Neural progenitor cell (in vitro differentiated cells): ENCODE data around the gene METTL6. TPM values are rescaled to one million over a fixed set of nuclear protein-coding genes. Genes with fewer than 3 reads are reported as not detected.
"Not testable (repeated sequence)": the region's sequence is repeated elsewhere in the genome, so short reads cannot be mapped to it uniquely, and the experiment has no call there.

Source experiments
- DNase-seq: peaks from one replicate; pipeline ENCODE4 v3.0.0-alpha.2; 2016; ENCODE audit warnings: low spot score
- H2AFZ ChIP-seq: fragments of 200-600 bp; sonication (generic); replicated peaks from 2 replicates; pipeline ENCODE4 v1.6.1; 2016; ENCODE audit warnings: antibody characterized with exemption
- H3F3A ChIP-seq: fragments of 200-600 bp; sonication (generic); 2 replicates; pipeline ENCODE4 v1.6.1; 2016; ENCODE audit warnings: antibody characterized with exemption, low read depth
- H3K27ac ChIP-seq: fragments of 200-600 bp; sonication (generic); 2 replicates; pipeline ENCODE4 v1.5.1; 2016; ENCODE audit warnings: mild to moderate bottlenecking
- H3K27me3 ChIP-seq: fragments of 200-600 bp; sonication (generic); 2 replicates; pipeline ENCODE4 v1.6.1; 2016; ENCODE audit warnings: mild to moderate bottlenecking, moderate library complexity
- H3K36me3 ChIP-seq: fragments of 200-600 bp; sonication (generic); 2 replicates; pipeline ENCODE4 v1.5.1; 2016
- H3K4me1 ChIP-seq: fragments of 200-600 bp; sonication (generic); 2 replicates; pipeline ENCODE4 v1.6.1; 2016; ENCODE audit warnings: mixed run types
- H3K4me2 ChIP-seq: fragments of 200-600 bp; sonication (generic); 2 replicates; pipeline ENCODE4 v1.6.1; 2016
- H3K4me3 ChIP-seq: fragments of 200-600 bp; sonication (generic); 2 replicates; pipeline ENCODE4 v1.5.1; 2016
- H3K79me2 ChIP-seq: fragments of 200-600 bp; sonication (generic); 2 replicates; pipeline ENCODE4 v1.6.1; 2016; ENCODE audit warnings: low read depth
- H3K9ac ChIP-seq: fragments of 200-600 bp; sonication (generic); 2 replicates; pipeline ENCODE4 v1.6.1; 2016
- H3K9me3 ChIP-seq: fragments of 200-600 bp; sonication (generic); 2 replicates; pipeline ENCODE4 v1.5.1; 2016; ENCODE audit warnings: low read depth
- H4K20me1 ChIP-seq: fragments of 200-600 bp; sonication (generic); 2 replicates; pipeline ENCODE4 v1.6.1; 2016; ENCODE audit warnings: low read depth
- H3K27ac Mint-ChIP-seq: 3 replicates; pipeline ENCODE4 v1.8.0; 2021; ENCODE audit warnings: mixed read lengths
- H3K27me3 Mint-ChIP-seq: 2 replicates; pipeline ENCODE4 v1.8.0; 2022; ENCODE audit warnings: low read depth, mild to moderate bottlenecking, inconsistent platforms, moderate library complexity, mixed read lengths; ENCODE audit not compliant: insufficient read depth
- H3K36me3 Mint-ChIP-seq: 3 replicates; pipeline ENCODE4 v1.8.0; 2021; ENCODE audit warnings: mixed read lengths
- H3K4me1 Mint-ChIP-seq: 3 replicates; pipeline ENCODE4 v1.8.0; 2021; ENCODE audit warnings: mixed read lengths
- H3K4me3 Mint-ChIP-seq: 3 replicates; pipeline ENCODE4 v1.8.0; 2021; ENCODE audit warnings: mild to moderate bottlenecking, moderate library complexity, mixed read lengths
- H3K9me3 Mint-ChIP-seq: 3 replicates; pipeline ENCODE4 v1.8.0; 2020; ENCODE audit warnings: mixed read lengths
- EZH2 ChIP-seq: fragments of 200-600 bp; sonication (generic); IDR thresholded peaks from 2 replicates; pipeline ENCODE4 v1.6.1; 2017; ENCODE audit warnings: antibody characterized with exemption, mild to moderate bottlenecking, moderate library complexity
- EZH2phosphoT487 ChIP-seq: fragments of 200-600 bp; sonication (generic); IDR thresholded peaks from 2 replicates; pipeline ENCODE4 v1.6.1; 2017; ENCODE audit warnings: antibody characterized with exemption
- total RNA-seq: library from RNA; depleted of rRNA; stranded (reverse); fragments of >200 nt; gene quantifications from 2 replicates; pipeline ENCODE4 v1.2.3, GENCODE V29; 2015; ENCODE audit warnings: low replicate concordance
- TF ChIP-seq, protein P1 (sequence below): fragments of 200-600 bp; sonication (generic); IDR thresholded peaks from 2 replicates; pipeline ENCODE4 v1.5.1; 2017; ENCODE audit warnings: antibody characterized with exemption, mild to moderate bottlenecking

METTL6 gene
- total RNA-seq, 1 donor from 2014 or later, result 34.9 TPM

GRCh38 chr3:15387171-15387581, 40.2 kb downstream of the METTL6 start:
- H3K9me3 Mint-ChIP-seq, result peaks cover 11% of the 10 kb centered on the region
- no peak for DNase-seq
- no peak overlapping the region for H3K9ac ChIP-seq
- no peak overlapping the region for H3K27ac Mint-ChIP-seq
- no peaks in the 10 kb centered on the region for H3K79me2 ChIP-seq
- no peaks in the 10 kb centered on the region for H3K4me1 ChIP-seq
- H4K20me1 ChIP-seq, result no peaks in the 10 kb centered on the region
- H3K9me3 ChIP-seq, result no peaks in the 10 kb centered on the region
- H3K4me2 ChIP-seq, result no peak overlapping the region
- H3K36me3 Mint-ChIP-seq, result no peaks in the 10 kb centered on the region
- no peak overlapping the region for H3K27ac ChIP-seq
- TF ChIP-seq EZH2 (no peak), EZH2phosphoT487 (no peak)
- TF ChIP-seq, protein P1, sequence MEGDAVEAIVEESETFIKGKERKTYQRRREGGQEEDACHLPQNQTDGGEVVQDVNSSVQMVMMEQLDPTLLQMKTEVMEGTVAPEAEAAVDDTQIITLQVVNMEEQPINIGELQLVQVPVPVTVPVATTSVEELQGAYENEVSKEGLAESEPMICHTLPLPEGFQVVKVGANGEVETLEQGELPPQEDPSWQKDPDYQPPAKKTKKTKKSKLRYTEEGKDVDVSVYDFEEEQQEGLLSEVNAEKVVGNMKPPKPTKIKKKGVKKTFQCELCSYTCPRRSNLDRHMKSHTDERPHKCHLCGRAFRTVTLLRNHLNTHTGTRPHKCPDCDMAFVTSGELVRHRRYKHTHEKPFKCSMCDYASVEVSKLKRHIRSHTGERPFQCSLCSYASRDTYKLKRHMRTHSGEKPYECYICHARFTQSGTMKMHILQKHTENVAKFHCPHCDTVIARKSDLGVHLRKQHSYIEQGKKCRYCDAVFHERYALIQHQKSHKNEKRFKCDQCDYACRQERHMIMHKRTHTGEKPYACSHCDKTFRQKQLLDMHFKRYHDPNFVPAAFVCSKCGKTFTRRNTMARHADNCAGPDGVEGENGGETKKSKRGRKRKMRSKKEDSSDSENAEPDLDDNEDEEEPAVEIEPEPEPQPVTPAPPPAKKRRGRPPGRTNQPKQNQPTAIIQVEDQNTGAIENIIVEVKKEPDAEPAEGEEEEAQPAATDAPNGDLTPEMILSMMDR, result no peak
- no peaks in the 10 kb centered on the region for H3K27me3 ChIP-seq
- H2AFZ ChIP-seq, result no peak overlapping the region
- H3K4me3 Mint-ChIP-seq, result no peak overlapping the region
- H3K4me3 ChIP-seq, result no peak overlapping the region
- H3K4me1 Mint-ChIP-seq, result no peaks in the 10 kb centered on the region
- peaks cover 2% of the 10 kb centered on the region for H3K27me3 Mint-ChIP-seq
- H3F3A ChIP-seq, result no peaks in the 10 kb centered on the region
- no peaks in the 10 kb centered on the region for H3K36me3 ChIP-seq

DNA sequence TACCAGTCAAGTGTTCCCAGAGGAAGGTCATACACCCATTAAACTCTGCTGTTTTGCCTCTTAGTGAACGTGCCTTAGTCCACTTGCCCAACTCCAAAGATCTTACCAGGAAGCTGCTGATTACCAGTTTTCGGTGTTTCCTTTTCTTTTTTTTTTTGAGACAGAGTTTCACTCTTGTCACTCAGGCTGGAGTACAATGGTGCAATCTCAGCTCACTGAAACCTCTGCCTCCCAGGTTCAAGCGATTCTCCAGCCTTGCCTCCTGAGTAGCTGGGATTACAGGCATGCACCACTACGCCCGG, 40.7 kb downstream of the METTL6 start:
- H3K27ac ChIP-seq, H3K4me3 ChIP-seq, H3K27ac Mint-ChIP-seq, H3F3A ChIP-seq, H3K9me3 ChIP-seq, H3K27me3 Mint-ChIP-seq, H2AFZ ChIP-seq, H3K9ac ChIP-seq, H3K27me3 ChIP-seq, H3K4me2 ChIP-seq, H3K4me1 Mint-ChIP-seq, DNase-seq, H3K4me3 Mint-ChIP-seq, H3K4me1 ChIP-seq, H3K79me2 ChIP-seq, H3K36me3 Mint-ChIP-seq, H4K20me1 ChIP-seq, H3K36me3 ChIP-seq: not testable (repeated sequence)
- peaks cover 11% of the 10 kb centered on the region for H3K9me3 Mint-ChIP-seq

GRCh38 chr3:15385901-15386653, 41.3 kb downstream of the METTL6 start:
- Histone ChIP-seq H3K79me2 (no peaks in the 10 kb centered on the region), H3K4me2 (no peak overlapping the region), H3K9me3 (no peaks in the 10 kb centered on the region), H3K9ac (no peak overlapping the region), H4K20me1 (no peaks in the 10 kb centered on the region), H3K36me3 (no peaks in the 10 kb centered on the region), H3K27ac (no peak overlapping the region), H3F3A (no peaks in the 10 kb centered on the region), H2AFZ (no peak overlapping the region), H3K27me3 (no peaks in the 10 kb centered on the region), H3K4me1 (no peaks in the 10 kb centered on the region), H3K4me3 (no peak overlapping the region)
- H3K4me1 Mint-ChIP-seq, result no peaks in the 10 kb centered on the region
- TF ChIP-seq EZH2 (no peak), EZH2phosphoT487 (no peak)
- TF ChIP-seq, protein P1, result no peak
- no peak for DNase-seq
- peaks cover 3% of the 10 kb centered on the region for H3K27me3 Mint-ChIP-seq
- peaks cover 11% of the 10 kb centered on the region for H3K9me3 Mint-ChIP-seq
- H3K36me3 Mint-ChIP-seq, result no peaks in the 10 kb centered on the region
- no peak overlapping the region for H3K27ac Mint-ChIP-seq
- no peak overlapping the region for H3K4me3 Mint-ChIP-seq

- H3K36me3 ChIP-seq, H3K4me2 ChIP-seq, H3K9ac ChIP-seq, H3K9me3 ChIP-seq, H2AFZ ChIP-seq, H3K36me3 Mint-ChIP-seq, H3F3A ChIP-seq, H3K27ac ChIP-seq, H3K4me1 Mint-ChIP-seq, H3K27me3 ChIP-seq, H3K4me3 ChIP-seq, H3K4me3 Mint-ChIP-seq, H3K4me1 ChIP-seq, H3K27ac Mint-ChIP-seq, H4K20me1 ChIP-seq, DNase-seq, H3K9me3 Mint-ChIP-seq, H3K79me2 ChIP-seq, H3K27me3 Mint-ChIP-seq: not testable (repeated sequence)
Measured at GRCh38 chr3:15385238-15385695, 42.1 kb downstream of the METTL6 start.
